H9 (cell line): ENCODE measurements around the gene TNPO3. TPM values are rescaled to one million over a fixed set of nuclear protein-coding genes. Genes with fewer than 3 reads are reported as not detected.

ENCODE experiments used
- DNase-seq: peaks from one replicate; pipeline ENCODE4 v3.0.0-alpha.2; 2017
- H2AFZ ChIP-seq: one replicate; pipeline ENCODE4 v1.6.1; 2013; ENCODE audit warnings: mild to moderate bottlenecking, low read length, control low read depth, moderate library complexity
- H2AK5ac ChIP-seq: 2 replicates; pipeline ENCODE4 v1.6.1; 2013; ENCODE audit warnings: low read length, control low read depth, mixed read lengths; ENCODE audit not compliant: insufficient read length
- H2BK120ac ChIP-seq: one replicate; pipeline ENCODE4 v1.6.1; 2013; ENCODE audit warnings: low read depth, mild to moderate bottlenecking, low read length, control low read depth, inconsistent platforms; ENCODE audit not compliant: poor library complexity, severe bottlenecking
- H2BK12ac ChIP-seq: 2 replicates; pipeline ENCODE4 v1.6.1; 2013; ENCODE audit warnings: low read length, control low read depth, mixed read lengths, low read depth; ENCODE audit not compliant: insufficient read length
- H2BK15ac ChIP-seq: 2 replicates; pipeline ENCODE4 v1.6.1; 2013; ENCODE audit warnings: low read depth, low read length, control low read depth
- H2BK20ac ChIP-seq: one replicate; pipeline ENCODE4 v1.6.1; 2013; ENCODE audit warnings: low read depth, mild to moderate bottlenecking, low read length, control low read depth, inconsistent platforms; ENCODE audit not compliant: poor library complexity, severe bottlenecking
- H2BK5ac ChIP-seq: 2 replicates; pipeline ENCODE4 v1.6.1; 2013; ENCODE audit warnings: low read length, control low read depth, mixed read lengths; ENCODE audit not compliant: insufficient read length
- H3K14ac ChIP-seq: 2 replicates; pipeline ENCODE4 v1.6.1; 2013; ENCODE audit warnings: low read length, control low read depth; ENCODE audit not compliant: insufficient read depth
- H3K18ac ChIP-seq: 2 replicates; pipeline ENCODE4 v1.6.1; 2013; ENCODE audit warnings: low read depth, mild to moderate bottlenecking, mixed read lengths, low read length, control low read depth; ENCODE audit not compliant: insufficient read length
- H3K23ac ChIP-seq: 2 replicates; pipeline ENCODE4 v1.6.1; 2013; ENCODE audit warnings: low read length, control low read depth, mixed read lengths, low read depth; ENCODE audit not compliant: insufficient read length
- H3K23me2 ChIP-seq: 2 replicates; pipeline ENCODE4 v1.6.1; 2013; ENCODE audit warnings: low read depth, mild to moderate bottlenecking, mixed read lengths, low read length, control low read depth; ENCODE audit not compliant: insufficient read length, poor library complexity, severe bottlenecking
- H3K27ac ChIP-seq: 2 replicates; pipeline ENCODE4 v1.5.1; 2013; ENCODE audit warnings: low read length, control low read depth, mixed read lengths, low read depth; ENCODE audit not compliant: insufficient read length
- H3K27me3 ChIP-seq: 2 replicates; pipeline ENCODE4 v1.6.1; 2013; ENCODE audit warnings: low read length, control low read depth, inconsistent platforms; ENCODE audit not compliant: insufficient read depth
- H3K4ac ChIP-seq: 2 replicates; pipeline ENCODE4 v1.6.1; 2013; ENCODE audit warnings: low read depth, mild to moderate bottlenecking, control low read depth, inconsistent platforms, low read length, moderate library complexity
- H3K4me1 ChIP-seq: 2 replicates; pipeline ENCODE4 v1.6.1; 2013; ENCODE audit warnings: low read length, control low read depth, inconsistent platforms; ENCODE audit not compliant: insufficient read depth
- H3K4me2 ChIP-seq: 2 replicates; pipeline ENCODE4 v1.6.1; 2013; ENCODE audit warnings: low read length, control low read depth, mixed read lengths; ENCODE audit not compliant: insufficient read length, insufficient read depth
- H3K56ac ChIP-seq: 2 replicates; pipeline ENCODE4 v1.6.1; 2013; ENCODE audit warnings: low read depth, mild to moderate bottlenecking, mixed read lengths, low read length, control low read depth; ENCODE audit not compliant: insufficient read length
- H3K79me1 ChIP-seq: 2 replicates; pipeline ENCODE4 v1.6.1; 2013; ENCODE audit warnings: low read depth, mild to moderate bottlenecking, moderate library complexity, low read length, control low read depth, inconsistent platforms; ENCODE audit not compliant: insufficient read depth, poor library complexity, severe bottlenecking
- H3K79me2 ChIP-seq: 2 replicates; pipeline ENCODE4 v1.6.1; 2013; ENCODE audit warnings: low read length, control low read depth, inconsistent platforms; ENCODE audit not compliant: insufficient read depth
- H3K9ac ChIP-seq: 2 replicates; pipeline ENCODE4 v1.6.1; 2013; ENCODE audit warnings: low read length, control low read depth, mixed read lengths; ENCODE audit not compliant: insufficient read length; ENCODE audit errors: extremely low read depth
- H3K9me3 ChIP-seq: one replicate; pipeline ENCODE4 v1.6.1; 2013; ENCODE audit warnings: low read depth, low read length, inconsistent platforms; ENCODE audit not compliant: control insufficient read depth
- H3T11ph ChIP-seq: one replicate; pipeline ENCODE4 v1.6.1; 2013; ENCODE audit warnings: mild to moderate bottlenecking, low read length, control low read depth, inconsistent platforms
- H4K20me1 ChIP-seq: one replicate; pipeline ENCODE4 v1.6.1; 2013; ENCODE audit not compliant: control insufficient read depth, insufficient read length, insufficient read depth
- H4K5ac ChIP-seq: 2 replicates; pipeline ENCODE4 v1.6.1; 2013; ENCODE audit warnings: low read depth, mild to moderate bottlenecking, mixed read lengths, low read length, control low read depth; ENCODE audit not compliant: insufficient read length
- H4K8ac ChIP-seq: replicated peaks from 2 replicates; pipeline ENCODE4 v1.6.1; 2013; ENCODE audit warnings: low read length, control low read depth, mixed read lengths, low read depth; ENCODE audit not compliant: insufficient read length
- H4K91ac ChIP-seq: 2 replicates; pipeline ENCODE4 v1.6.1; 2013; ENCODE audit warnings: low read depth, mild to moderate bottlenecking, moderate library complexity, mixed read lengths, low read length, control low read depth; ENCODE audit not compliant: insufficient read length
- H3K27ac Mint-ChIP-seq, 3 experiments: 2 replicates in 2 of 3; 3 replicates in 1 of 3; pipeline ENCODE4 v1.8.0; 2020 to 2021; ENCODE audit warnings: mixed read lengths in 3 of 3, mild to moderate bottlenecking in 1 of 3, moderate library complexity in 1 of 3
- H3K27me3 Mint-ChIP-seq: 2 replicates; pipeline ENCODE4 v1.8.0; 2021; ENCODE audit warnings: low read depth, mild to moderate bottlenecking, moderate library complexity, mixed read lengths
- H3K36me3 Mint-ChIP-seq, 3 experiments: 2 replicates in 2 of 3; 3 replicates in 1 of 3; pipeline ENCODE4 v1.8.0; 2020 to 2021; ENCODE audit warnings: low read depth in 3 of 3, mixed read lengths in 3 of 3; ENCODE audit not compliant: insufficient read depth in 1 of 3
- H3K4me1 Mint-ChIP-seq, 2 experiments: 2 replicates each; pipeline ENCODE4 v1.8.0; 2020; ENCODE audit warnings: mixed read lengths in 2 of 2
- H3K4me3 Mint-ChIP-seq, 2 experiments: 2 replicates in 1 of 2; 3 replicates in 1 of 2; pipeline ENCODE4 v1.8.0; 2020 to 2021; ENCODE audit warnings: mild to moderate bottlenecking in 2 of 2, mixed read lengths in 2 of 2, moderate library complexity in 1 of 2
- H3K9me3 Mint-ChIP-seq, 2 experiments: 2 replicates in 1 of 2; 3 replicates in 1 of 2; pipeline ENCODE4 v1.8.0; 2020; ENCODE audit warnings: mild to moderate bottlenecking in 2 of 2, mixed read lengths in 2 of 2, moderate library complexity in 1 of 2
- CTCF ChIP-seq: fragments of 200-600 bp; sonication (generic); conservative IDR thresholded peaks from 3 replicates; pipeline ENCODE4 v1.8.0; 2021; ENCODE audit warnings: antibody characterized with exemption, mild to moderate bottlenecking
- WGBS: extraction: QIAGEN DNeasy Blood & Tissue Kit; methylation state at CpG from one replicate; pipeline ENCODE4 v1.1.7; 2013; ENCODE audit warnings: missing lambda C conversion rate, low lambda C conversion rate, mixed read lengths; ENCODE audit not compliant: insufficient read length; ENCODE audit errors: extremely low coverage; 5-methylcytosine and 5-hydroxymethylcytosine counted together
- total RNA-seq: library from RNA; stranded (reverse); gene quantifications from 2 replicates; pipeline ENCODE4 v1.2.1, GENCODE V29; 2021

The TNPO3 gene
- total RNA-seq, 1 experiment from 2014 or later: 90.1 TPM

- H2AK5ac ChIP-seq: no peak overlapping the region
- H3K27me3 Mint-ChIP-seq: peaks cover 11% of the 10 kb centered on the region
- no peak overlapping the region for H4K5ac ChIP-seq
- H3T11ph ChIP-seq: no peak overlapping the region
- no peak overlapping the region for H2BK15ac ChIP-seq
- H2BK20ac ChIP-seq: no peak overlapping the region
- no peaks in the 10 kb centered on the region for H3K23me2 ChIP-seq
- H3K23ac ChIP-seq: no peak overlapping the region
- H3K14ac ChIP-seq: no peak overlapping the region
- H2AFZ ChIP-seq: no peak overlapping the region
- no peak overlapping the region for H4K8ac ChIP-seq
- no peaks in the 10 kb centered on the region; the same call in 1 of the 2 replicates for H3K4me1 ChIP-seq
- H4K20me1 ChIP-seq: no peaks in the 10 kb centered on the region
- no peaks in the 10 kb centered on the region for H3K79me1 ChIP-seq
- H3K27me3 ChIP-seq: no peaks in the 10 kb centered on the region
- H3K18ac ChIP-seq: no peak overlapping the region
- H3K36me3 Mint-ChIP-seq: no peaks in the 10 kb centered on the region
- peaks cover under 1% of the 10 kb centered on the region in 2 experiments; a peak in 1 of 5 replicates for H3K9me3 Mint-ChIP-seq
- no peaks in the 10 kb centered on the region for H3K79me2 ChIP-seq
- H2BK120ac ChIP-seq: no peak overlapping the region
- no peaks in the 10 kb centered on the region for H3K9me3 ChIP-seq
- H3K27ac ChIP-seq: no peak overlapping the region
- peak; percentile 25 for DNase-seq
- no peak overlapping the region for H2BK5ac ChIP-seq
- H3K4me2 ChIP-seq: no peak overlapping the region
- TF ChIP-seq CTCF: no peak
- no peak overlapping the region for H3K56ac ChIP-seq
- no peak overlapping the region for H4K91ac ChIP-seq
- H3K27ac Mint-ChIP-seq: no peak overlapping the region
- no peak overlapping the region for H3K4me3 Mint-ChIP-seq
- no peak overlapping the region for H2BK12ac ChIP-seq
- WGBS: no CpG with 5 or more reads among the region's 16 CpGs
- H3K9ac ChIP-seq: no peak overlapping the region
- peaks cover 17 to 35% of the 10 kb centered on the region in 2 experiments for H3K4me1 Mint-ChIP-seq
- H3K4ac ChIP-seq: no peak overlapping the region
These were observed 132.2 kb downstream of the TNPO3 start for GRCh38 chr7:128922496-128923410.
